Pulmonary artery endothelial cell (primary cell): Measurements from ENCODE around the gene TTC12. TPM values are rescaled to one million over a fixed set of nuclear protein-coding genes. Genes with fewer than 3 reads are reported as not detected.

Experiments used
- DNase-seq: peaks from one replicate; pipeline ENCODE4 v3.0.0-alpha.2; 2011; ENCODE audit warnings: low read depth, low spot score
- total RNA-seq: library from RNA; depleted of rRNA; stranded (reverse); fragments of >200 nt; gene quantifications from 2 replicates; pipeline ENCODE4 v1.2.3, GENCODE V29; 2014

Gene TTC12
- total RNA-seq, 1 donor from 2014 or later = 6.3 TPM

GRCh38 chr11:113404859-113405430, 90.6 kb downstream of the TTC12 start:
- no peak for DNase-seq

- DNase-seq = no peak
Observed at GRCh38 chr11:113405724-113406478, 91.5 kb downstream of the TTC12 start.

GRCh38 chr11:113407163-113407562, 92.8 kb downstream of the TTC12 start:
- DNase-seq = no peak

GRCh38 chr11:113408206-113408605, 93.8 kb downstream of the TTC12 start:
- no peak for DNase-seq

GRCh38 chr11:113408887-113409286, 94.5 kb downstream of the TTC12 start:
- no peak for DNase-seq

GRCh38 chr11:113409526-113409925, 95.1 kb downstream of the TTC12 start:
- DNase-seq = no peak

GRCh38 chr11:113410414-113411135, 96.2 kb downstream of the TTC12 start:
- DNase-seq = no peak

GRCh38 chr11:113411536-113411935, 97.2 kb downstream of the TTC12 start:
- DNase-seq = no peak

- no peak for DNase-seq
Observed at GRCh38 chr11:113412675-113413074, 98.3 kb downstream of the TTC12 start.

GRCh38 chr11:113415343-113415742, 101.0 kb downstream of the TTC12 start:
- no peak for DNase-seq

Other genes with a start within 250 kb of the TTC12 start
- gene ANKK1, start 73.2 kb downstream of the TTC12 start, total RNA-seq = 0.07 and 0.11 TPM in 2 replicates
- gene DRD2, start 160.8 kb downstream of the TTC12 start, total RNA-seq = not detected in 2 replicates